Gastroesophageal sphincter (tissue), 3 donors: ENCODE results near the gene RAB4A.

ENCODE experiments used
- POLR2AphosphoS5 ChIP-seq: sonication (generic); formaldehyde crosslinking; IDR thresholded peaks from one replicate; pipeline ENCODE4 v1.6.1; 2017; ENCODE audit warnings: antibody characterized with exemption
- TF ChIP-seq, protein P1 (sequence below), 4 experiments: fragments of 200-600 bp in 2 of 4; fragments of 450-650 bp in 2 of 4; sonication (generic) in 1 of 4; IDR thresholded peaks; one replicate each; pipeline ENCODE4 v1.5.1; 2017 to 2019; ENCODE audit warnings: antibody characterized with exemption in 4 of 4, mild to moderate bottlenecking in 2 of 4, moderate library complexity in 2 of 4

DNA sequence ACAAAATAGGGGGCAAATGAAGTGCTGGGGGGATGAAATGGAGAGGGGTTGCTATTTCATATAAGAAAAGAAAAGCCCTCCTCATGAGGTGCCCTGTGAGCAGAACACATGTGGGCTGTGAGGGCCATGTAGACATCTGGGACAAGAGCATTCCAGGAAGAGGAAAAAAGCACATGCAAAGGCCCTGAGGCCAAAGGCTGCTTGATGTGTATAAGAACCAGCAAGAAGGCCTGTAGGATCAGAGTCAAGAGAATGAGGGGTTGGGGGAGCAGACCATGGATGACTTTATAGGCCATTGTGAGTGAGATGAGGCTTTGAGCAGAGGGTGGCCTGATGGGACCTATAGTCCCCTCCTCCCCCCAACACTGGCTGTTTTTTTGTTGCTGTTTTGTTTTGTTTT lies 7.7 kb upstream of the RAB4A start:
- TF ChIP-seq POLR2AphosphoS5 = no peak
- TF ChIP-seq, protein P1, sequence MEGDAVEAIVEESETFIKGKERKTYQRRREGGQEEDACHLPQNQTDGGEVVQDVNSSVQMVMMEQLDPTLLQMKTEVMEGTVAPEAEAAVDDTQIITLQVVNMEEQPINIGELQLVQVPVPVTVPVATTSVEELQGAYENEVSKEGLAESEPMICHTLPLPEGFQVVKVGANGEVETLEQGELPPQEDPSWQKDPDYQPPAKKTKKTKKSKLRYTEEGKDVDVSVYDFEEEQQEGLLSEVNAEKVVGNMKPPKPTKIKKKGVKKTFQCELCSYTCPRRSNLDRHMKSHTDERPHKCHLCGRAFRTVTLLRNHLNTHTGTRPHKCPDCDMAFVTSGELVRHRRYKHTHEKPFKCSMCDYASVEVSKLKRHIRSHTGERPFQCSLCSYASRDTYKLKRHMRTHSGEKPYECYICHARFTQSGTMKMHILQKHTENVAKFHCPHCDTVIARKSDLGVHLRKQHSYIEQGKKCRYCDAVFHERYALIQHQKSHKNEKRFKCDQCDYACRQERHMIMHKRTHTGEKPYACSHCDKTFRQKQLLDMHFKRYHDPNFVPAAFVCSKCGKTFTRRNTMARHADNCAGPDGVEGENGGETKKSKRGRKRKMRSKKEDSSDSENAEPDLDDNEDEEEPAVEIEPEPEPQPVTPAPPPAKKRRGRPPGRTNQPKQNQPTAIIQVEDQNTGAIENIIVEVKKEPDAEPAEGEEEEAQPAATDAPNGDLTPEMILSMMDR (IDR thresholded peaks at IDR 0.05) = no peak
